OCI-LY7 (cell line): ENCODE measurements around the gene GJC2. TPM values are rescaled to one million over a fixed set of nuclear protein-coding genes. Genes with fewer than 3 reads are reported as not detected.
A peak's percentile ranks its signal among the peaks of the same experiment; 100 is the strongest.

Source experiments
- BruUV-seq: library from RNA; stranded (reverse); fragments of 400-500 nt; replicated peaks from 2 replicates; lab custom pipeline; 2021; lab: Mats Ljungman, UMichigan
- CTCF ChIA-PET: fragments of 300-600 bp; sonication (Branson Sonifier 250); formaldehyde crosslinking; loops from one replicate; lab custom pipeline; 2022; ENCODE audit warnings: antibody characterized with exemption; ENCODE audit not compliant: unreplicated experiment; lab: Charles Lee
- POLR2A ChIA-PET: fragments of 300-600 bp; sonication (Branson Sonifier 250); formaldehyde crosslinking; loops from one replicate; lab custom pipeline; 2022; ENCODE audit warnings: antibody characterized with exemption; lab: Charles Lee
- DNase-seq: peaks from one replicate; pipeline ENCODE4 v3.0.0-alpha.2; 2015; ENCODE audit warnings: low spot score
- H2AFZ ChIP-seq: fragments of 200-600 bp; sonication (generic), shearing (Covaris generic); 2 replicates; pipeline ENCODE4 v1.6.1; 2014; ENCODE audit warnings: mild to moderate bottlenecking, antibody characterized with exemption, low read length, moderate library complexity
- H3K27ac ChIP-seq: fragments of 200-600 bp; sonication (generic); 2 replicates; pipeline ENCODE4 v1.5.1; 2014; ENCODE audit warnings: mixed run types, low read depth, mild to moderate bottlenecking, moderate library complexity, low read length, inconsistent platforms; ENCODE audit not compliant: poor library complexity, severe bottlenecking
- H3K36me3 ChIP-seq: fragments of 200-600 bp; sonication (generic); 2 replicates; pipeline ENCODE4 v1.6.1; 2014; ENCODE audit warnings: mild to moderate bottlenecking, antibody characterized with exemption, low read length, moderate library complexity, mixed read lengths; ENCODE audit not compliant: insufficient read depth
- H3K4me1 ChIP-seq: fragments of 200-600 bp; sonication (generic); 2 replicates; pipeline ENCODE4 v1.5.1; 2014; ENCODE audit warnings: mild to moderate bottlenecking, low read length; ENCODE audit not compliant: insufficient read depth, poor library complexity, severe bottlenecking
- H3K4me2 ChIP-seq: fragments of 200-600 bp; sonication (generic); 2 replicates; pipeline ENCODE4 v1.6.1; 2014; ENCODE audit warnings: mild to moderate bottlenecking, low read length
- H3K4me3 ChIP-seq: fragments of 200-600 bp; sonication (generic); 2 replicates; pipeline ENCODE4 v1.5.1; 2014; ENCODE audit warnings: mild to moderate bottlenecking, low read depth, low read length; ENCODE audit not compliant: poor library complexity, severe bottlenecking
- H3K79me2 ChIP-seq: fragments of 200-600 bp; sonication (generic); 2 replicates; pipeline ENCODE4 v1.6.1; 2016; ENCODE audit warnings: low read depth, mild to moderate bottlenecking, low read length, moderate library complexity, mixed read lengths; ENCODE audit not compliant: insufficient read depth
- H3K9me2 ChIP-seq: fragments of 200-600 bp; sonication (generic); 2 replicates; pipeline ENCODE4 v1.6.1; 2016; ENCODE audit warnings: mild to moderate bottlenecking, low read length, mixed read lengths; ENCODE audit not compliant: insufficient read depth
- H3K9me3 ChIP-seq: fragments of 200-600 bp; sonication (generic); 2 replicates; pipeline ENCODE4 v1.6.1; 2014; ENCODE audit warnings: mild to moderate bottlenecking, mixed run types, low read length, mixed read lengths
- H4K20me1 ChIP-seq: fragments of 200-600 bp; sonication (generic); 2 replicates; pipeline ENCODE4 v1.6.1; 2014; ENCODE audit warnings: mild to moderate bottlenecking, antibody characterized with exemption, low read length, moderate library complexity, mixed read lengths; ENCODE audit not compliant: insufficient read depth
- CTCF ChIP-seq: fragments of 200-600 bp; sonication (generic); conservative IDR thresholded peaks from 2 replicates; pipeline ENCODE4 v1.5.1; 2014; ENCODE audit warnings: mild to moderate bottlenecking, antibody characterized with exemption, low read length, moderate library complexity, mixed read lengths
- EZH2phosphoT487 ChIP-seq: fragments of 200-600 bp; sonication (generic); IDR thresholded peaks from 2 replicates; pipeline ENCODE4 v1.6.1; 2018; ENCODE audit warnings: low read depth, borderline replicate concordance, mild to moderate bottlenecking, mixed run types, antibody characterized with exemption, low read length, moderate library complexity, mixed read lengths
- intact Hi-C: fragments of 100-400 bp; cut with micrococcal nuclease; formaldehyde crosslinking; loops from one replicate; pipeline ENCODE4 v1.10.0; 2022; ENCODE audit not compliant: unreplicated experiment
- total RNA-seq, 2 experiments: library from RNA; depleted of rRNA in 1 of 2; stranded (reverse); fragments of >200 nt in 1 of 2; shearing (Covaris generic) in 1 of 2; gene quantifications; 2 replicates each; pipeline ENCODE4 v1.2.3, GENCODE V29; 2014 to 2022

GJC2 gene
- total RNA-seq, 2 experiments from 2014 or later: 0.22 to 0.80 TPM

GRCh38 chr1:228101614-228101993 lies 48.1 kb upstream of the GJC2 start:
- ChIA-PET POLR2A (interaction anchor here (0.5 to 1.3 kb wide), 2 partner anchors 19 to 20 kb away, joined by 3 to 4 read pairs; no protein-coding TSS in a partner anchor), CTCF (no interaction called here)
- peaks cover 57% of the 10 kb centered on the region for H3K36me3 ChIP-seq
- DNase-seq: no peak
- peak overlapping the region; percentile 14 for H3K27ac ChIP-seq
- intact Hi-C loops: no loop called here
- H3K9me2 ChIP-seq: no peaks in the 10 kb centered on the region
- H3K4me2 ChIP-seq: peak overlapping the region; percentile 74
- no peaks in the 10 kb centered on the region; the same call in 1 of the 2 replicates for H4K20me1 ChIP-seq
- no TSS peak for BruUV-seq
- peak overlapping the region; percentile 81 for H3K4me3 ChIP-seq
- H3K9me3 ChIP-seq: no peaks in the 10 kb centered on the region
- H3K79me2 ChIP-seq: peaks cover 5% of the 10 kb centered on the region; the same call in 1 of the 2 replicates
- peaks cover 23% of the 10 kb centered on the region for H3K4me1 ChIP-seq
- TF ChIP-seq CTCF (no peak), EZH2phosphoT487 (no peak)
- H2AFZ ChIP-seq: no peak overlapping the region

GRCh38 chr1:228101994-228102790 lies 47.5 kb upstream of the GJC2 start:
- TF ChIP-seq EZH2phosphoT487 (no peak), CTCF (peak; percentile 46; the same call in 1 of the 2 replicates)
- H2AFZ ChIP-seq: no peak overlapping the region
- peak overlapping the region; percentile 14 for H3K27ac ChIP-seq
- no peaks in the 10 kb centered on the region for H3K9me2 ChIP-seq
- no peaks in the 10 kb centered on the region; the same call in 1 of the 2 replicates for H4K20me1 ChIP-seq
- POLR2A ChIA-PET: interaction anchor here (0.5 kb wide), 1 partner anchor 20 kb away, joined by 4 read pairs; no protein-coding TSS in a partner anchor
- peaks cover 53% of the 10 kb centered on the region for H3K36me3 ChIP-seq
- H3K4me1 ChIP-seq: peaks cover 23% of the 10 kb centered on the region
- CTCF ChIA-PET: no interaction called here
- H3K79me2 ChIP-seq: no peaks in the 10 kb centered on the region
- no peaks in the 10 kb centered on the region for H3K9me3 ChIP-seq
- peak overlapping the region; percentile 81 for H3K4me3 ChIP-seq
- DNase-seq: peak; percentile 57
- intact Hi-C loops: loop anchor here (1.0 kb wide), 2 partner anchors 18 to 103 kb away; no protein-coding TSS in a partner anchor
- peak overlapping the region; percentile 74 for H3K4me2 ChIP-seq
- BruUV-seq: no TSS peak
